Stimulated activated CD4-positive, alpha-beta T cell treated with anti-CD3 and anti-CD28 coated beads, Interleukin-12 subunit alpha, Interleukin-12 subunit beta, amount 100 ng/mL, for 4 hours (primary cell): ENCODE data around the gene EYS.

ENCODE experiments used
- DNase-seq: peaks from one replicate; pipeline ENCODE4 v3.0.0-alpha.2; 2020

EYS gene

GRCh38 chr6:63677282-63677681 lies 2029.7 kb downstream of the EYS start:
- no peak for DNase-seq

GRCh38 chr6:63676412-63677114 lies 2030.5 kb downstream of the EYS start:
- no peak for DNase-seq

- no peak for DNase-seq
These were observed 2031.9 kb downstream of the EYS start for GRCh38 chr6:63675138-63675537.

GRCh38 chr6:63674635-63675034 lies 2032.4 kb downstream of the EYS start:
- DNase-seq = no peak

- DNase-seq = no peak
These were observed 2033.3 kb downstream of the EYS start for GRCh38 chr6:63673692-63674091.

- DNase-seq = no peak
These were observed 2034.4 kb downstream of the EYS start for GRCh38 chr6:63672582-63673129.

GRCh38 chr6:63671098-63671754 lies 2035.8 kb downstream of the EYS start:
- DNase-seq = no peak
